GM12873 (cell line): ENCODE data around the gene GMCL1.

Experiments
- TF ChIP-seq, protein P1 (sequence below): IDR thresholded peaks from 2 replicates; pipeline ENCODE4 v1.5.1; 2012; ENCODE audit warnings: low read depth, mild to moderate bottlenecking, moderate library complexity, low read length, control low read depth; ENCODE audit not compliant: insufficient read depth; ENCODE audit errors: missing control alignments

The GMCL1 gene

DNA sequence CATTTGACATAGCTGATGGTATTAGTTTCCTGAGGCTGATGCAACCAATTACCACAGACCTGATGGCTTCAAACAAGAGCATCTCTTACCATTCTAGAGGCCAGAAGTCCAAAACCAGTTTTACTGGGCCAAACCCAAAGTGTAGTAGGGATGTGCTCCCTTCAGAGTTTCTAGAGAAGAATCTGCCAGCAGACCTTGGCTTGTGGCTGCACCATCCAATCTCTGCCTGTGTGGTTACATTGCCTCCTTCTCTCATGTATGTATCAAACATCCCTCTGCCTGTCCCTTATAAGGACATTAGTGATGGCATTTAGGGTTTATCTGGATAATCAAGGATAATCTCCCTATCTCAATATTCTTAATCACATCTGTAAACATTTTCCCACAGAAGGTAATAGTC is 59.8 kb downstream of the GMCL1 start:
- TF ChIP-seq, protein P1, sequence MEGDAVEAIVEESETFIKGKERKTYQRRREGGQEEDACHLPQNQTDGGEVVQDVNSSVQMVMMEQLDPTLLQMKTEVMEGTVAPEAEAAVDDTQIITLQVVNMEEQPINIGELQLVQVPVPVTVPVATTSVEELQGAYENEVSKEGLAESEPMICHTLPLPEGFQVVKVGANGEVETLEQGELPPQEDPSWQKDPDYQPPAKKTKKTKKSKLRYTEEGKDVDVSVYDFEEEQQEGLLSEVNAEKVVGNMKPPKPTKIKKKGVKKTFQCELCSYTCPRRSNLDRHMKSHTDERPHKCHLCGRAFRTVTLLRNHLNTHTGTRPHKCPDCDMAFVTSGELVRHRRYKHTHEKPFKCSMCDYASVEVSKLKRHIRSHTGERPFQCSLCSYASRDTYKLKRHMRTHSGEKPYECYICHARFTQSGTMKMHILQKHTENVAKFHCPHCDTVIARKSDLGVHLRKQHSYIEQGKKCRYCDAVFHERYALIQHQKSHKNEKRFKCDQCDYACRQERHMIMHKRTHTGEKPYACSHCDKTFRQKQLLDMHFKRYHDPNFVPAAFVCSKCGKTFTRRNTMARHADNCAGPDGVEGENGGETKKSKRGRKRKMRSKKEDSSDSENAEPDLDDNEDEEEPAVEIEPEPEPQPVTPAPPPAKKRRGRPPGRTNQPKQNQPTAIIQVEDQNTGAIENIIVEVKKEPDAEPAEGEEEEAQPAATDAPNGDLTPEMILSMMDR, result no peak

DNA sequence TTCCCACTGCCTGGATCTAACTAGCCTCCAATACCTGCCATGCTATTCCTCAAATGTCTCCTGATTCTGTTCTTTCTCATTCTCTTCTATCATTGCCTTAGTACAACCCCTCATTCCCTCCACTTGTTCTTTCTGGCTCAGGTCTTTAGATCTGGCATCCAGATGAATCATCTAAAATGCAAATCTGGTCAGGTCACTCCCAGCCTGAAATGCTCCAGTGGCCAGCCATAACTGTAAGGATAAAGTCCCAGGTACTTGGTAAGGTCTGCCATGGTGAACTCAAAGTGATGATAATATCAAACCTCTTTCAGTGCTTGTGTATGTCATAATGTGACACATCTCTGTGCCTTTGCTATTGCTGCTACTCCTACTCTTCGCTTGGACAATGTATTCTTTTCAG is 61.4 kb downstream of the GMCL1 start:
- TF ChIP-seq, protein P1, result no peak

DNA sequence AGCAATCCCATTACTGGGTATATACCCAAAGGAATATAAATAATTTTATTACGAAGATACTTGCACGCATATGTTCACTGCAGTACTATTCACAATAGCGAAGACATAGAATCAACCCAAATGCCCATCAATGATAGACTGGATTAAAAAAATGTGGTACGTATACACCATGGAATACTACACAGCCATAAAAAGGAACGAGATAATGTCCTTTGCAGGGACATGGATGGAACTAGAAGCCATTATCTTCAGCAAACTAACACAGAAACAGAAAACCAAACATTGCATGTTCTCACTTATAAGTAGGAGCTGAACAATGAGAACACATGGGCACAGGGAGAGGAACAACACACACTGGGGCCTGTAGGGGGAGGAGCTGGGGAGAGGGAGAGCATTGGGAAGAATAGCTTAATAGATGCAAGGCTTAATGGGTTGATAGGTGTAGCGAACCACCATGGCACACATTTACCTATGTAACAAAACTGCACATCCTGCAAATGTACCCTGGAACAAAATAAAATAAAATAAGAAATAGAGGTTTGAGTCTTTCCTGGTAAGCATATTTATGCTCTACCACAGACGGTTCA is 63.5 kb downstream of the GMCL1 start:
- TF ChIP-seq, protein P1, result peak; percentile 15

DNA sequence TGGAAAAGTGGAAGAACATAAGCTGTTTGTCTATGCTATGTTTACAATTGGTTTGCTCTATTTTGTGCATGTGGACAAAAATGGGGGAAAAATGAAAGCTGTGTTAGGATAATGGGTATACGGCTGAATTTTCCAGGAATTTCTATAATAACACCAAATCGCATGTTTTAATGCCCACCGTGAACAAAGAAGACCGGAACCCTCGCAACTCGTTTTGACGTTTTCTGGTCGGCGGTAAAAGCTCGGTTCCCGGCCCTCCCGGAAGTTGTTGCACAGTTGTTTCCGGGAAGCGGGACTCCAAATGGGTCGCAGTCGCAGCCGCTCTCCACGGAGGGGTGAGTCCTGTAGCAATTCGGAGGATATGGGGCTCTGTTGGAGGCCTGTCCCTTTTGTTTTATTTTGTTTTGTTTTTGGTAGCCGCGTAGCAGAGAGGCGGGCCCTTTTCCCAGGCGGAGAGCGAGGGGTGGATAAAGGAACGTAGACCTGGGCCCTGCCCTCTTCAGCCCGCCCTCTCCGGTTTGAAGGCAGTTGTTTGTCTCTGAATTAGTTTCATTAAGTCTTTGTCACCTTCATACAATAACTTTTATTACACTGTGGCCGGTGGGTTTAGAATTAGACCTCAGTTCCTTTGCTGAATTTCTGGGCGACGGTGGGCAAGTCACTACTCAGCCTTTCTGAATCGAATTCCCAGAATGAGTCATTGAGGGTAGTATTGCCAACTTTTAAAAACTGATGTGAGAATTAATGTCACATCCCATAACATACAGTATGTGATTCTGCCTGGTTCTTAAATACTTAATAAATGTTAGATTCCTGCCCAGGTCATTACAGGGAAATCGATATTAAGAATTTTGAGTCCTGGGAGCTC is 64.5 kb downstream of the GMCL1 start, which contains the start of gene SNRNP27:
Gene SNRNP27 (plus strand): TSS at position 273 of the 868 bp plus-strand sequence. CDS start 29 bp downstream, at position 302.
- TF ChIP-seq, protein P1, result no peak

DNA sequence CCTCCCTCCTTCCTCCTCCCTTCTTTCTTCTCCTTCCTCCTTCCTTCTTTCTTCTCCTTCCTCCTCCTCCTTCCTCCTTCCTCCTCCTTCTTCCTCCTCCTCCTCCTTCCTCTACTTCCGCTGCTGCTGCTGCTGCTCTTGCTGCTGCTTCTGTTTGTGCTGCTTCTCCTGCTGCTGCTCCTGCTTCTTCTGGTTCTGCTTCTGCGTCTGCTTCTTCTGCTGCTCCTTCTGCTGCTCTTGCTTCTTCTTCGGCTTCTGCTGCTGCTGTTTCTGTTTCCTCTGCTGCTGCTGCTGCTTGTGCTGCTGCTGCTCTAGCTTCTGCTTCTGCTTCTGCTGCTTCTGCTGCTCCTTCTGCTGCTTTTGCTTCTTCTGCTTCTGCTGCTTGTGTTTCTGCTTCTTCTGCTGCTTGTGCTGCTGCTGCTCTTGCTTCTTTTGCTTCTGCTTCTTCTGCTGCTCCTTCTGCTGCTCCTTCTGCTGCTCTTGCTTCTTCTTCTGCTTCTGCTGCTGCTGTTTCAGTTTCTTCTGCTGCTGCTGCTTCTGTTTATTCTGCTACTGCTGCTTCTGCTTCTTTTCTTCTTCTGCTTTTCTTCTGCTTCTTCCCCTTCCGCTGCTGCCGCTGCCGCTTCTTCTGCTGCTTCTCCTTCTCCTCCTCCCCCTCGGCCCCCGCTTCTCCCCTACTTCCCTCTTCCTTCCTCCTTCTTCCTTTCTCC is 72.9 kb downstream of the GMCL1 start:
- TF ChIP-seq, protein P1, result no peak

DNA sequence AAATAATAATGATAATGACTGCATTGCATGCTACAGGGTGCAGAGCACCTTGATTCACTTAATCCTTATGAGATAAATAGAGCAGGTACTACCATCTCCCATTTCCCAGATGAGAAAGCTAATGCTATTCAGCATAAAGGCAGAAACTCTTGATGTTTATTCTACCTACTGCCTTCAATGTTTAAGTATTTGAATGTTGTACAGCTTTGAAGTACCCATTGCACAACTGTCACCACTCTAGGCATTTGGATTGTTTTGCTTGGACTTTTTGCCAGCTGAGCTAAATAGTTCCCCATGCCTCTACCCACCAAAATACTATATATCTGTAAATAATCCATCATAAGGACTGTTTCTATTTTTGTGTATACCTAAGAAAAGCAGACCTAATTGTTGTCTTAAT is 77.8 kb downstream of the GMCL1 start:
- TF ChIP-seq, protein P1, result no peak

DNA sequence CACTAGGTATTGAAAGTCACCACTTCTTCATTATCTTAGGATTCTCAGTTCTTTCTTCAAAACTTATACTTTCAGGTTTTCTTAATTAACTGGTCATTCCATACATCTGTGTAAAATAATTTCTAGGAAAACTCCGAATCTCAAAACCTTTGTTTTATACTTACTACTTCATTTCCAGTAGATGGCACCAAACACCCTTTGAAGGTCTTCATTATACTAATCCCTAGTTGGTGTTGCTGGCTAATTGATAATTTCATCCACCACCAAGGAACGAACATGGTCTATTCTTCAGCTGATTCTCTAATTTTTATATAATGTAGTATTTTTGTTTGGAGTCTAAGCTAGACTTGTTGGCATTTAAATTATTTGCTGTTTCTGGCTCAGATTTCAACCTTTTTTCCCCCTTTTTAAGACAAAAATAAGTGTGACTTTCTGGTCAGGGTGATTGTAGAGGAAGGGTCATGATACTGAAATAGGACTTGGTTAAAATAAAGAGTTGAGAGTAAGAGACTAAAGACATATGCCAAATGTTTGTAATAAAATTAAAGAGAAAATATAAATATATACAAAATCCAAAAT is 82.6 kb downstream of the GMCL1 start:
- TF ChIP-seq, protein P1, result peak; percentile 43
